Measurements from ENCODE around the gene WWOX. TPM values are rescaled to one million over a fixed set of nuclear protein-coding genes. Genes with fewer than 3 reads are reported as not detected.

WWOX gene
- total and polyA plus RNA-seq, 2 of the 4 experiments (the other 2 are of a cell fraction): 2.7 to 5.4 TPM

DNA sequence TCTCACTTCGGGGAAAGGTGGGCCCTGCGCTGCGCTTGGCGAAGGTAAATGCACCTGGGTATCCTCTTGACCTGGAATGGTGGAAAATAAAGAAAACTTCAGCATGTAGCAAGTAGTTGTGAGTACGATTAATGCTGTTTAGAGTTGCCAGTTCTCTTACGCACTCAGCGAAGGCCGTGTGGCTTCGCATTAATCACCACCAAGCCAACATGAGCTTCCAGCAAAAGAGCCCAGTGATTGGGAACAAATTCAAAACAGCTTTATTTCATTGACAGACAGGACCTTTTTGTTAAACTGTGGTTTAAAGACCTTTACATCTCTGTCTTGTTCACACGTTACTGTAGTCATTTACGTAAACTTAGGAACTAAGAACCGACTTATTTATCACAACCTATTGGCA is 969.7 kb downstream of the WWOX start:
- H3K14ac ChIP-seq (replicated peaks; ENCODE audit: low read depth, low read length): no peak overlapping the region
- ATAC-seq (ENCODE audit: low read depth) (no peak), DNase-seq (no peak)
- H3K4ac ChIP-seq (ENCODE audit: low read depth, low read length): no peak overlapping the region
- peaks cover 23% of the 10 kb centered on the region for H3K9me3 ChIP-seq (ENCODE audit: control insufficient read depth, insufficient read depth, low read length)
- H2BK120ac ChIP-seq (ENCODE audit: low read depth, low read length): no peak overlapping the region
- no peak overlapping the region for H2BK5ac ChIP-seq (ENCODE audit: low read depth, low read length, poor library complexity, severe bottlenecking)
- H3K23ac ChIP-seq (ENCODE audit: low read depth, low read length): no peak overlapping the region
- CTCF ChIA-PET: no interaction called here
- H4K20me1 ChIP-seq (ENCODE audit: insufficient read depth, low read length): no peaks in the 10 kb centered on the region
- no peak overlapping the region for H3K4me3 ChIP-seq (ENCODE audit: insufficient read depth, low read depth, low read length)
- no peak overlapping the region for H2AK5ac ChIP-seq (ENCODE audit: low read depth, low read length)
- H3K4me2 ChIP-seq (ENCODE audit: low read depth, low read length): no peak overlapping the region
- no peaks in the 10 kb centered on the region for H3K9me1 ChIP-seq (ENCODE audit: insufficient read depth, low read length)
- no peaks in the 10 kb centered on the region for H3K79me1 ChIP-seq (ENCODE audit: low read depth in 1 of 2, low read length in 2 of 2)
- H4K91ac ChIP-seq (ENCODE audit: insufficient read depth, low read depth, low read length): no peak overlapping the region
- no CpG with 5 or more reads among the region's 12 CpGs for WGBS, 2 experiments (ENCODE audit: extremely low coverage in 2 of 2, insufficient read length in 1 of 2)
- H4K5ac ChIP-seq (ENCODE audit: low read depth, low read length): no peak overlapping the region
- no peaks in the 10 kb centered on the region for H3K4me1 ChIP-seq (ENCODE audit: control insufficient read depth, insufficient read depth, low read length)
- peak overlapping the region; percentile 23 for H2AFZ ChIP-seq (replicated peaks; ENCODE audit: low read length, poor library complexity)
- no TSS peak for BruUV-seq (replicated peaks)
- in situ Hi-C loops (cut with MboI; ENCODE audit: low sequenced_read_pairs): no loop called here
- H2BK15ac ChIP-seq (ENCODE audit: low read depth, low read length): no peak overlapping the region
- no peak overlapping the region for H3K56ac ChIP-seq (ENCODE audit: extremely low read depth, insufficient read depth, low read length)
- dilution Hi-C loops (cut with HindIII; ENCODE audit: low sequenced_read_pairs, unreplicated experiment): no loop called here
- H3K18ac ChIP-seq (ENCODE audit: low read depth, low read length): no peak overlapping the region
- H2BK20ac ChIP-seq (ENCODE audit: low read depth, low read length): no peak overlapping the region
- H3K27ac ChIP-seq (ENCODE audit: insufficient read depth, low read length): no peak overlapping the region
- no peak overlapping the region for H2AK9ac ChIP-seq (replicated peaks; ENCODE audit: low read depth, low read length, poor library complexity)
- POLR2A ChIA-PET (ENCODE audit: unreplicated experiment): no interaction called here
- intact Hi-C loops (cut with micrococcal nuclease): no loop called here
- H3K27me3 ChIP-seq (ENCODE audit: control insufficient read depth, insufficient read depth, low read length): no peaks in the 10 kb centered on the region
- no peak for TF ChIP-seq MAZ (IDR thresholded peaks at IDR 0.05; ENCODE audit: borderline replicate concordance, low read depth, low read length)
- TF ChIP-seq FOS (IDR thresholded peaks at IDR 0.05; ENCODE audit: low read depth, low read length): no peak
- no peak overlapping the region for H3K9ac ChIP-seq (ENCODE audit: low read depth, low read length)
- no peaks in the 10 kb centered on the region for H3K36me3 ChIP-seq (ENCODE audit: control insufficient read depth, insufficient read depth, low read length)
- H4K8ac ChIP-seq (ENCODE audit: low read depth in 2 of 2, low read length in 2 of 2): no peak overlapping the region
